NCI-H446 (cell line): Measurements from ENCODE around the gene TSFM.

Source experiments
- DNase-seq, 2 experiments: peaks; one replicate each; lab custom pipeline; 2025; lab: John Stamatoyannopoulos, UW

The TSFM gene

GRCh38 chr12:57834086-57834876 lies 51.7 kb downstream of the TSFM start:
- no peak for DNase-seq

GRCh38 chr12:57835366-57836288 lies 53.0 kb downstream of the TSFM start:
- no peak for DNase-seq

DNA sequence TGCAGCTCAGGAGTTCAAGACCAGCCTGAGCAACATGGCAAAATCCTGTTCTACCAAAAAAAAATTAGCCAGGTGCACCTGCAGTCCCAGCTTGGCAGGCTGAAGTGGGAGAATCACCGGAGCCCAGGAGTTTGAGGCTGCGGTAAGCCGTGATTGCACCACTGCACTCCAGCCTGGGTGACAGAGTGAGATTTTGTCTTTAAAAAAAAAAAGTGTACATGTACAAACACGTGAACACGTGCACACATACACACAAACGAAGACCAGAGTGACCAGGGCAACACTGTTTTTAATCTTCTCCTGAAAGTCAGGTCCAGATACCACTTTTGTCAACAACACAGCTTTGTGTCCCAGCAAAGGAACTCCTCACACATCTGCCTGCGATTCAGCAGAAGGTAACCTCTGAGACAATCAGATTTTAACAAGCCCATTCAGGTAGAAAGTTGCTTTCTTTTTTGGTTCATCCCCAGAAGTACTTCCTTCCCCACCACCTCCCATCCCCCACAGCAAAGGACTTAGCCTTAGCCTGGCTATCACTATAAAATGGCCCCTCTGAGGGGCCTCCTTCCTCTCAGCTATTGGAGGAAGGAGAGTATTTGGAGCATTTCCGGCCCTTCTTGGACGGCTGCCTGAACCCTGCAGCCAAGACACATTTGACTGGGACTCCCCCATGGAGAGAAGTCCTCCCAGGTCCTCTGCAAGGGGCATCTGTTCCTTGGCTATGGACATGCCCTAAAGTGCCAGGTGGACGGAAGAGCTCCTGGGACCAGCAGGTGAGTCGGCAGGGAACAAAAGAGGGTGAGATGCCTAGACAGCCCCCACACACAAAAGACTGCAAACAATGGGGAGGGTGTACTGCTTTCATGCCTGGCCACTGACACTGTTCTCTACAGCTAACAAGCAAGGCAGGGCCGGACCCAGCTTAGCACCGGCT lies 54.1 kb downstream of the TSFM start:
- peak; percentile 31 to 79 for DNase-seq

DNA sequence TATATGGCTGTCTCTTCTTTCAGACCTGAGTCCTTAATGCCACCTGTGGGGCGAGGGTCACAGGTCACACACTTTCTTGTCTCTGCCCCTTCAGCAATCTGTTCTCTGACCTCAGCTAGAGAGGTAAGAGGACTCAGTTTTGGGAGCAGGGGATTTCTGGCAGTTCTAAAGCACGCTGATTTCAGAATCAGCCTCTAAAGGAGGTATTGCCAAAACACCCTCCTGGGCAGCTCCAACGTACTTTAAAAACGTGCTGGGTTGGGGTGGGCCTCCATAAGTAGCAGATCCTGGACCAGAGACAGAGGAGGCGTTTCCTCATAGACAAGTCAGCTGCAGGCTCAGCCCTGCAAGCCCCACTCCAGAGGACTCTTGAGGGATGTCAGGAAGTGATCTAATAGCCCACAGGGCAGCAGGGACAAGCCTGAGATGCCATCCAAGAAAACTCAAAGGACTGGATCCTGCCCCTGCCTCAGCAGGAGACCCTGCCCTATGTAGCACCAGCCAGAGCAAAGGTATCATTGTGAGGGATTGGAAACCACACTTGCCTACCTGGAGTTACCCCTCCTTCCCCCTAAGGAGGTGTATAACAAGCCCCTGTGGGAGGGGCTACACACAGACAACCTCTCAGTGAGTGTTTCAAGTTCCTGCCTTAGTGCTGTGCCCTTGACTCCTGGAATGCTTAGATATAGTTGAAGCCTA lies 55.4 kb downstream of the TSFM start:
- peak in 1 of 2 experiments; percentile 57 for DNase-seq

GRCh38 chr12:57838594-57839302 lies 56.2 kb downstream of the TSFM start:
- no peak for DNase-seq

- peak in 1 of 2 experiments; percentile 15 for DNase-seq
These were observed 57.4 kb downstream of the TSFM start for GRCh38 chr12:57839996-57840395.

GRCh38 chr12:57840726-57841125 lies 58.1 kb downstream of the TSFM start:
- DNase-seq: peak in 1 of 2 experiments; percentile 56

- DNase-seq: no peak
These were observed 58.9 kb downstream of the TSFM start for GRCh38 chr12:57841445-57841844.

DNA sequence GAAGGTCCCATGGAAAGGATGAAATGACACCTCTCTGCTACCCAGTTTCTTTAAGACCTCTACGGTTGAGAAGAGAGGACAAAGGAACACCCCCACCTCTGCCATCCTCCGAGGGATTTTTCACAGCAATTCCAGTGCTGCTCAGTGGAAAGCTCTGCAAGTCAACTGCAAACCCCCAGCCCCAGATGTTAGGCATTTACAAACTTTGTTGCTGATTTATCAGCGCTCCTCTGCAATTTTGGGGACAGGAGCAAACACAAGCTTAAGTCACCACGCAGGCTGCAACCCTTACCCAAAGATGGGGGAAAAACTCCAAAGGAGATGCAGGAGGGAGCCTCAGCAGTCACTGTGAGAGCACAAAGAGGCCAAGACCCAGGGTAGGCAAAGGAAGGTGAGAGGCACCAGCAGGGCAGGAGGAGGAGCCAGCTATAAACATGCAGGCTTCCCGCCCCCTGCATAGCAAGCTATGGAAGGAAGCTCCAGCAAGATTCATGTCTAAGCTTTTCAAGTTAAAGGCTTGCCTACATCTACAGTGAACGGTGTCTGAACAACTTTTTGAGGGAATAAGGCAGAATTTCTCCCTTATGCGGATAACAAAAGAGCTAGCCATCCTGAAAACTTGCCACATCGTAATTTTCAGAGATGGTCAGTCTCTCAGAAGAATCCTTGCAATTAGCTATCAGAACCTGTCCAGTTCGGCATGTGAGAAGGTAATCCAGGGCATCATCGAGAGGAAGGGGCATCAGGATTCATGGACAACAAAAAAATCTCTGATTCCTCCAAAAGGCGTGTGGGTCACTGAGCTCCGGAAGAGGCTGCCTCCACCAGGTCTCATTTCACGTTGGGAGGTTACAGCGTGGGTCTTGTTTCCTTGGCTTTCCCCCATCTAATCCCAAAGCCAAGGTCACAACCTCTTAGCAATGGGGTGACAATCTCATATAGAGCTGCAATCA lies 60.0 kb downstream of the TSFM start:
- no peak for DNase-seq

DNA sequence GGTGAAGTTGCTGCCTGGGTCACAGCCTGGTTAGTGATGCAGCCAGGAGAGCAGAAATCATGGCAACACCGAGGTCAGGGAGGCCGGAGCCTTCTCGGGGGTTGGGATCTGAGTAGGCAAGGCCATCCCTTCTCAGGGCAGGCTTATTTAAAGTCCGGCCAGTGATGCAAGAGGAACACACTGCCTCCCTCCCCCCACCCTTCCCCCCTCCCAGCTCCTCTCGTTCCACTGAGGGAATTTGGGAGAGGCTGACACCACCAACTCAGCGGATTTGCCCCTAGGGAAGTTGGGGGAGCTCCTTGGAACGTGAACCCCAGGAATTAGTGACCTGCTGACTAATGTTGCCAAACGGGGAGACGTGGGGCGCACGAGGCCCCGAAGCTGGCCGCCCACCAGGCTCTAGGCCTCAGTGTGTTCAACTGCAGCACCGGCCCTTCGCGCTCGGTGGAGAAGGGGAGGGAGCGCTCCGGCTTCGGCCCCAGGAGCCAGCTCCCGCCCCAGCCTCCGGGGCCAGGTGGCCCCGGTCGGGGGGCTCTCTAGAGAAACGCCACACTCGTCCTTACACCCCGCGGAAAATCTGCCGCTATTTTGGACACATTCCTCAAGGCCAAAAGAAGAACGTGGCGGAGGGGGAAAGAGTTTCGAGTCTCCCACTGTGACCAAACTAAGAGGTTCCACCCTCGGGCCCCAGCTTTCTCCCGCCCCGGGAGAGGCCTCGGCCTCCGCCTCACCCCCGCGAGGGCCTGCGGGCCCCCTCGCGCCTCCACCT lies 62.3 kb downstream of the TSFM start:
- no peak for DNase-seq

GRCh38 chr12:57845478-57846284 lies 63.1 kb downstream of the TSFM start:
- DNase-seq: peak in 1 of 2 experiments; percentile 55

DNA sequence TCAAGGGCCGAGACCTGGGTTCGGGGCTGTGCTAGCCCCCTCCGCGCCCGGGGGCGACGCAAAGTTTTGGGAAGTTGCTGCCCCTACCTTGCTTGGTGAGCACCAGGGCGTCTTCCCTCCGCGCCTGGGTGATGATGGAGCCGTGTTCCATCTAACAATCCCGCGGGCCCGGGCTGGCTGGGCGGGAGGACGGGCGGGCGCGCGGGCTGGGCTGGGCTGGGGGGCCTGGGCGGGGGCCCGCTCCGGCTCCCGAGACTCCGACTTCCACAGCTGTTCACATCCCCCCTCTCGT lies 63.6 kb downstream of the TSFM start:
- no peak for DNase-seq

DNA sequence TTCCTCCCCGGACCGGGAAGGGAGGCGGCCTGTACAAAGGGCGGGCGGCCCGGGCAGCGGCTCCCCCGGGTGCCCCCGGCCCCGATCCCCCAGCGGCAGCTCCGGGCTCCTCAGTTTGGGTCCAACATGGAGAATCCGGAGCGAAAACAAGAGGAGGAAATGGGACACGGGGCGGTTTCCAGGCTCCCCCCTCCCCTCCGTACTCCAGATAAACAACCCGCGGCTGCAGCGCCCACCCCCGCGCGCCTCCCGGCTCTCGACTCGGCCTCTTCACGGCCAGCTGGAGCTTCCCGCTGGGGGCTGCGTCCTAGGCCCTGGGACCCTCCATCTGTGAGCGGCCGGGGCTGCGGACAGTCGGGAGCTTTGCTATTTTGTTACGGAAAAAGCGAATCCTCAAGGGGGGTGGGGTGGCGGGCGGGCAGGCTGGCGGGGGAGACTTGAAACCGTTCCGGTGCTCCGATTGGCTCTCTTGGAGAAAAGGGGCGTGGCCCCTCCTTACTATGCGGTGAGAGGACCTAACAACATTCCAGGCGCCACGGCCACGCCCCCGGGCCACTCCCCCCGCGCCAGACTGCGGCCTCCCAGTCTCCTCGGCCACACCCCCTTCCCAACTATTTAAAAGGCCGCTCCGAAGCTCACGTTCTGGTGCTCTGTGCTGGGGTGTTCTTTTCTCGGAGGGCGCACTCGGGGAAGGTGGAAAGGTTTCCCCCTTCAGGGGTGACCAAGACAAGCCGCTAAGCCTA lies 64.2 kb downstream of the TSFM start, which contains the start of gene CTDSP2:
Gene CTDSP2, minus strand, starts transcription at position 153 of the 743 bp plus-strand sequence. CDS start 294 bp downstream, outside the sequence.
- peak; percentile 92 to 97 for DNase-seq
